Epidermal melanocyte (primary cell): ENCODE results near the gene AGAP1.
"Not testable (repeated sequence)": the region's sequence is repeated elsewhere in the genome, so short reads cannot be mapped to it uniquely, and the experiment has no call there.

Experiments
- DNase-seq: peaks from one replicate; pipeline ENCODE4 v3.0.0; 2011; ENCODE audit warnings: low spot score; ENCODE audit not compliant: insufficient read length

The AGAP1 gene

GRCh38 chr2:235934774-235935484 lies 441.1 kb downstream of the AGAP1 start:
- no peak for DNase-seq

DNA sequence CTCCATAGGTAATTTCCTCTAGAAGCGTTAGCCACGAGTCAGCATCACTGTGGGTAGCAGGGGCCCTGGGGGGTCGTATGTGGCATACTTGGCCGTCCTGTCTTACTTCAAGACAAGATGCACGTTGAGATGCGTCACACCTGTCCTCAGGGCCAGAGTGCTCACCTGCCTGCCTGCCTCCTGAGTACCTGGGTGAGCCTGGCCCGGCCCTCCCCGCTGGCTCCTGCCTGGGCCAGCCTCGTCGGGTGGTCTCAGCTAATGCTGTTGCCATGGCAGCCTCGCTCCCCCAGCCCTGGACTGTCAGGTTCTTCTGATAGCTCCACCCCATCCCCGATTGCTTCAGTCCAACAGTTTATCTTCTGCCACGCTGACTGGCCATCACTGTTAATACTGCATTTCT lies 441.9 kb downstream of the AGAP1 start:
- no peak for DNase-seq

GRCh38 chr2:235936493-235936892 lies 442.6 kb downstream of the AGAP1 start:
- DNase-seq: no peak

DNA sequence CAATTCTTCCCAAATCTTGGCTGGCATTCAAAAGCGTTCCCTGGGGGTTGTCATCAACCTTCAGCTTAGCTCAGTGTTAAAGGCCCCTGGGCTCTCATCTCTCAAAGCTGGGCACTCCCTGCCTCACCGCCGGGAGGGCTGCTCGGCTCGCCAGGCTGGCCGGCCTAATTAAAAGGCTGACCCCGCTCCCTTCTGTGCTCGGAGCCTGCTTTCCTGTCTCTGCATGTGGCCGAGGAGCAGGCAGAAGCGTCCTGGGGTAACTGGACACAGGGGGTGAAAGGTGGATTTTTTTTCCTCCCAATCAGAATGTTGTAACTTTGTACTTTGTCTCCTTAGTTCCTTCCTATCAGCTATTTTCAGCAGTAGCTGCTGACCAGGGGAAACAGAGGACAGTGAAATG lies 443.2 kb downstream of the AGAP1 start:
- DNase-seq: no peak

DNA sequence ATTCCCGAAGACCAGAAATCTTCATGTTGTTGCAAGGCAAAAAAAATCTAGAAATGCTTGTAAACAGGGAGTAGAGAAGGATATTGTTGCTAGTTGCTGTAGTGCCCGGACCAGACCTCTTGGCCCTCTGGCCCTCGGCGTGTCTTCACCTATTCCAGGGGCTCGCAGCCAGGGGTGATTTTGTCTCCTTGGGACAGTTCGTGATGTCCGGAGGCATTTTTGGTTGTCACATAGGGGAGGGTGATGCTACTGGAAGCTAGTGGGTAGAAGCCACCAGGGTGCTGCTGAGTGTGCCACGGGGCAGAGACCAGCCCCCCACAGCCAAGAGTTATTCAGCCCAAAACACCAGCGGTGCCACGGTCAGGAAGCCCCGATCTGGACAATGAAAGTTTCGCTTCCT lies 443.7 kb downstream of the AGAP1 start:
- no peak for DNase-seq

DNA sequence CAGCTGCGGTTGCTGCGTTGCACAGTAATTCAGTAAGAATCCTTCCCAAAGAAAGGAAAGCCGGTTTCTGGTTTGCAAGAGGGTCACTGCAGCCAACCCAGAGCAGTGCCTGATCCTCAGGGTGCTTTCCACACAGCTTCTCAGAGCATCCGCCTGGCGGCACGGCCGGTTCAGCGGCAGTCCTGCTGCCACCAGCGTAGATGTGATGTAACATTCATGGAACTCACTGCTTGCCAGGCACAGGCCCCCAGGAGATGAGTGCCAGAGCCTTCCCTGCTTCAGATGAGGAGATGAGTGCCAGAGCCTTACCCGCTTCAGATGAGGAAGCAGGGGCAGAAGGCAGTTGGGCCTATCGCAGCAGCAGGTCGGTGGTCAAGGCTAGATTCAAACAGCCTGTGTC lies 444.1 kb downstream of the AGAP1 start:
- no peak for DNase-seq

DNA sequence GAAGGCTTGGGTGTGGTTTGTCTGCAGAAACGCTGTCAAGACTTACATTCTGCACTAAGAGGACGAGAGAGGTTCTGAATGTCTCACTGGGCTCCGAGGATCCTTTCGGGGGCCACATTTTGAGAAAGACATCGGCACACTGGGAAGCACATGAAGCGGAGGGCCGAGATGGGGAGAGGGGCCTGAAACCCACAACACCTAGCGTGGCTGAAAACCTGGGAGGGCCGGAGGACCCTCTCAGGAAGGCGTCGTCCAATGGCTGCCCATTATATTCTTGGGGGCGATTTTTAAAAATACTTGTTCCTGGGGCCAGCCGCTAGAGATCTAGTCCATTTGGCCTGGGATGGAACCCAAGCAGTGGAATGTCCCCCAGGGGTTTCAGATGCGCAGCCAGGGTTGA lies 444.8 kb downstream of the AGAP1 start:
- DNase-seq: no peak

- DNase-seq: no peak
These were observed 445.6 kb downstream of the AGAP1 start for GRCh38 chr2:235939471-235939870.

DNA sequence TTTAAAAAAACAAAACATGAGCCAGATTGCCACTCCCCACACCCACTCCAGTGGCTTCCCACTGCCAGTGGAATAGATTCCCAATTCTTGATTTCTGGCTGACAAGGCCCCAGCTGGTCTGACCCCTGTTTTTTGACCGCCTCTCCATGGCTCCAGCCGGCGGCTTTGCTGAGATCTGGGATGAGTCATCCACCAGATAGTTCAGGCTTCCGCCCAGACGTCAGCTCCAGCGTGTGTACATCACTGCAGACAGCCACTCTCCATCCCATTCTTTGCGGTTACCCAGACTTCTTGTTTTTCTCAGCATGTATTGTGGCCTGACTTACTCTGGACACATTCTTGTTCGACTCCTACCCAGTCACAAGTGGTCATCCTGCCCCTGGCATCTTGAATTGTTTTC lies 446.5 kb downstream of the AGAP1 start:
- peak; percentile 57 for DNase-seq

DNA sequence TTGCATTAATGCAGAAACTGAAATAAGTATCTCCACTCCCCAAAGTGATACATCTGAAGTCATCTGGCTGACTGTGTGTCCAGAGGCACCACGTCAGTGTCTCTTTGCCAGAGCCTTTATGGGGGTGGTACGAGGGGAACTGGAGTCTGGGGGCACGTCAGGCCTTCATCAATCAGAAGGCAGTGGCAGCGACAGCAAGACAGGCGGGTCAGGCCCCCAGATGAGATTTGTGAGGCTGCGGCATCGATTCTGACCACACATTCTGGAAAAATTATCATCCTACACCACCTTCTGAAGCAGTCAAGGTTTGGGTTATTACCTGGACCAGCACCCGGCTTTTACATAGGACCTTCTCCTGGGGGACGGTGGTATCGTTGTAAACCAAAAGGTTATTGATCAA lies 450.7 kb downstream of the AGAP1 start:
- DNase-seq: no peak

- DNase-seq: no peak
These were observed 451.8 kb downstream of the AGAP1 start for GRCh38 chr2:235945608-235946140.

DNA sequence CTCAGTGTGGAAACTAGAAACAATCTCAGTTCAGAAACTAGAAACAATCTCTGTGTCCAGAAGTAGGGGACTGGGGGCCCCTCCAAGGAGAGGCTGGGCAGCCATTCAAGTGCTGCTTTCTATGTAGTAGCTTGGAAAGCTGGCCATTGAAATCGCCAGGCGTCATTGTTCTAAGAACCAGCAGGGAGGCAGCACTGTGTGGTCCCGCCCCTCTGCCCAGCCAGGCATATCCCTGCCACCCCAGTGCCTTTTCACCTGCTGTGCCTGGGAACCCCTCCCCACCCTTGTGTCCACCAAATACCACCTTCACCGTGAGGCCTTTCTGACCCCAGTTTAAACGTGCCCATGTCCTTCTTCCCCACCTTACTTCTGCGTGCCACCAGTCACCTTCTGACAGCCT lies 452.7 kb downstream of the AGAP1 start:
- DNase-seq: no peak

DNA sequence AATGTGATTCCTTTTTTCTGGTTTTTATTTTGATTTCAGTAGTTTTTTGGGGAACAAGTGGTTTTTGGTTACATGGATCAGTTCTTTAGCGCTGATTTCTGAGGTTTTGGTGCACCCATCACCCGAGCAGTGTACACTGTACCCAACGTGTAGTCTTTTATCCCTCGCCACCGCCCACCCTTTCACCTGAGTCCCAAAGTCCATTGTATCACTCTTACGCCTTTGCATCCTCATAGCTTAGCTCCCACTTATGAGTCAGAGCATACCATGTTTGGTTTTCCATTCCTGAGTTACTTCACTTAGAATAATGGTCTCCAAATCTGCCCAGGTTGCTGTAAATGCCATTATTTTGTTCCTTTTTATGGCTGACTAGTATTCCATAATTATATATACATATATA lies 453.2 kb downstream of the AGAP1 start:
- not testable (repeated sequence) for DNase-seq

DNA sequence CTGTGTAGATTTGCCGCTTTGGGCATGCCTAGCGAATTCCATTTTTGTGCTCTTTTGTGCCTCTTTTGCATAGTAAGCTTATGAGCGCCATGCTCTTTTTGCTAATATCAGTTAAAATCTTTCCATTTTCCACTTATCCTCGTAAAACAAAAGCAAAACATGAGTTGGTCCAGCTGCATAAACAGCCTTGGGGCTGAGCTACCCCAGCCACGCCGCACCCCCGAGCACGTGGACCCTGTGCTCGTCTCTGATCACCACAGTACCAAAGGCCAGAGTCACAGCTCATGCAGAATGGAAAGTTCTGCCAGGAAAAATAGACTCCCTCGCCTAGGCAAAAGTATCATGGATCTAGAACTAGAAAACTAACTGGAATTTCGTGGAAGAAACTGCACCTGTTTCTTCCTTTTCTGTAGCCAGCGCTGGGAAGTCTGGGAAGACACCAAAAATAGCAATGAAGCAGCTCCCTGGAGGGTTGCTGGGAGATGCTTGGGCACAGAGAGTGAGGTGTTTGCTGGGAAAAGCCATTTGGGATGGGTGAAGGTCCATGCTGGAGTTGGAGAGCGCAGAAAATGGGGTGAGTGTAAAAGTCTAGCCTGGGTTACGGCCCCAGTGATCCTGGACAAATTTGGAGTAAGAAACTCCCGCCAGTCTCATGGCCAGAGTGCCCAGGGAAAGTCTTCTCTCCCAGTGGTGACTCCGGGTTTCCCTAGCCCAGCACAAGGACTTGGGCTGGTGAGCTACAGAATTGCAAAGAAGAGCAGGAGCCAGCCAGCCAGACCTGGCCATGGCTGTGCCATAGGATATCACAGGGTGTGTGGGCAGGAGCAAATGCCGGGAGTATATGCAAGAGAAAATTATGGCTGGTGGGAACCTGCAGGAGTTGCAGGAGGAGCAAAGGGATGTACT lies 456.0 kb downstream of the AGAP1 start:
- DNase-seq: no peak

GRCh38 chr2:235950473-235950809 lies 456.6 kb downstream of the AGAP1 start:
- no peak for DNase-seq

- DNase-seq: no peak
These were observed 457.6 kb downstream of the AGAP1 start for GRCh38 chr2:235951493-235951892.

- DNase-seq: no peak
These were observed 458.1 kb downstream of the AGAP1 start for GRCh38 chr2:235951982-235952381.

DNA sequence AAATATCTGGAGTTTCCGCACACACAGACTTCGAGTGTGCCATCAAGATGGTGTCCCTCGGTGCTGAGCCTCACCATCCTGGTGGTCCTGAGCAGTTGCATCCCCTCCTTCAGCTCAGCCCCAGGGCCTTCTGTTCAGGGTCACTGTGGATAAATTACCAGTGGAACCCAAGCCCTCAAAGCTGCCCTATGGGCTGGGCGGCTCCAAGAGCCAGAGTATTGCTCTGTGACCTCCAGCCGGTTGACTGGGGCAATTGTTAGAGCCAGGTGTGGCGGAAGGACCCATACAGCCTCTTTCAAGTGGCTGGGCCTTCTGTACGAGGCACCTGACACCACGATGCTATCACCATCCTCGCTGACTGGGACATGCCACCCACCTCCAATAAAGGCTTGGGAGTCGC lies 458.9 kb downstream of the AGAP1 start:
- no peak for DNase-seq

- DNase-seq: no peak
These were observed 460.4 kb downstream of the AGAP1 start for GRCh38 chr2:235954281-235954680.

GRCh38 chr2:235954888-235955480 lies 461.1 kb downstream of the AGAP1 start:
- DNase-seq: no peak

- DNase-seq: no peak
These were observed 461.8 kb downstream of the AGAP1 start for GRCh38 chr2:235955664-235956063.

DNA sequence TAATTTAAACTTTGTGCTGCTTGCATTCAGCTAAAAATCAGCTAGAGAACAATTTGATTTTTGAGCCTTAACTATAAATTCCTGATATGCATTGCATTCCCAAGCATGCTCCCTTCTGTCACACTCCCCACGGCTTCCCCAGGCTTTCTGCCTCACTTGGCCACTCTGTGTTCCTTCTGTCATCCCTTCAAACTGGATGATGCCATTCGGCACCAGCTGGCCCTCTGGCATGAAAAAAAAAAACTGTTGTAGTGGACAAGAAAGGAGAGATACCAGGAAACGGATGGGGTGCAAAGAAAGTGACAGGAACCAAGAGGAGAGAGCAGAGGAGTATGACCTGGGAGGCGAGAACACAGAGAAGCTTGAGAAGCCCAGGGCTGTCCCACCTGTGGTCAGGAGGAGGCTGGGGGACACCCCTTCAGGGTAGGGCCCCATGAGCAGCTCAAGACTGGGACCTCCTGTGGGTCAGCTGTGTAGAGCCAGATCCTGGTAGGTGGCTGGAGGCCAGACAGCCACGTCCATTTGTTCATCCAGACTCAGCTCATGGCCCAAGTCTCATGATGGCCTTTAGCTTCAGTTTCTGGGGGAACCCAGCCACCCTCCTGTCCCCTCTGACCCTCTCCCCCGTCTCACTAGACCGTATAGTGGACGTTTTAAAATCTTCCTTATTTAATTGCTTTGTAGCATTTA lies 462.6 kb downstream of the AGAP1 start:
- DNase-seq: no peak
